Cardiac muscle cell (in vitro differentiated cells and primary cell): ENCODE data around the gene PDE4A. TPM values are rescaled to one million over a fixed set of nuclear protein-coding genes. Genes with fewer than 3 reads are reported as not detected.
"Not testable (repeated sequence)": the region's sequence is repeated elsewhere in the genome, so short reads cannot be mapped to it uniquely, and the experiment has no call there.

Source experiments
- DNase-seq, 2 donors: peaks; one replicate each; pipeline versions ENCODE4 v3.0.0 to v3.0.0-alpha.2; 2010 to 2017; ENCODE audit warnings: low read depth in 1 of 2, low spot score in 1 of 2
- H3K27ac ChIP-seq: fragments of 200-600 bp; sonication (generic); 2 replicates; pipeline ENCODE4 v1.5.1; 2016
- H3K27me3 ChIP-seq: fragments of 200-600 bp; sonication (generic); 2 replicates; pipeline ENCODE4 v1.6.0; 2016; ENCODE audit warnings: control low read depth
- H3K36me3 ChIP-seq: fragments of 200-600 bp; sonication (generic); 2 replicates; pipeline ENCODE4 v1.5.1; 2016; ENCODE audit warnings: control low read depth
- H3K4me1 ChIP-seq: fragments of 200-600 bp; sonication (generic); 2 replicates; pipeline ENCODE4 v1.8.1; 2017; ENCODE audit warnings: low read depth, mild to moderate bottlenecking, mixed run types
- H3K4me3 ChIP-seq: fragments of 200-600 bp; sonication (generic); 2 replicates; pipeline ENCODE4 v1.5.1; 2016; ENCODE audit warnings: mild to moderate bottlenecking
- H3K9me3 ChIP-seq: fragments of 200-600 bp; sonication (generic); 2 replicates; pipeline ENCODE4 v1.5.1; 2017; ENCODE audit warnings: low read depth, mild to moderate bottlenecking, control low read depth
- CTCF ChIP-seq: IDR thresholded peaks from 2 replicates; pipeline ENCODE4 v1.5.1; 2012; ENCODE audit warnings: low read depth, mild to moderate bottlenecking, low read length
- polyA plus RNA-seq: library from polyadenylated mRNA; unstranded; fragments of >200 nt; fragmentation: Nextera tagmentation; extraction: Ambion mirVana; gene quantifications from 2 replicates; pipeline ENCODE4 v1.2.1, GENCODE V29; 2016
- total RNA-seq: library from RNA; depleted of rRNA; stranded (reverse); fragments of >200 nt; gene quantifications from 2 replicates; pipeline ENCODE4 v1.2.3, GENCODE V29; 2016

PDE4A gene
- total RNA-seq: 1.0 and 2.5 TPM in 2 replicates
- polyA plus RNA-seq: 2.4 and 3.4 TPM in 2 replicates

GRCh38 chr19:10420444-10421239, at the start of gene PDE4A:
PDE4A (plus strand) TSS chr19:10420538; CDS start chr19:10420765, 227 bp downstream.
- H3K4me3 ChIP-seq: peak within 1 kb of the TSS; percentile 26
- H3K4me1 ChIP-seq: peaks cover 15% of the 10 kb centered on the region
- peak; percentile 49 to 61 for DNase-seq
- no peaks in the 10 kb centered on the region for H3K9me3 ChIP-seq
- no peak within 1 kb of the TSS for H3K27ac ChIP-seq
- H3K27me3 ChIP-seq: peaks cover 88% of the 10 kb centered on the region
- peak; percentile 46 for TF ChIP-seq CTCF
- H3K36me3 ChIP-seq: no peaks in the 10 kb centered on the region

GRCh38 chr19:10372690-10373089, 47.6 kb upstream of the PDE4A start:
- TF ChIP-seq CTCF: no peak
- Histone ChIP-seq H3K9me3 (no peaks in the 10 kb centered on the region), H3K36me3 (no peaks in the 10 kb centered on the region), H3K4me1 (no peaks in the 10 kb centered on the region), H3K27ac (no peak overlapping the region), H3K4me3 (no peak overlapping the region), H3K27me3 (no peaks in the 10 kb centered on the region)
- DNase-seq: no peak

GRCh38 chr19:10374931-10375330, 45.4 kb upstream of the PDE4A start:
- Histone ChIP-seq H3K4me1 (no peaks in the 10 kb centered on the region), H3K36me3 (peaks cover 2% of the 10 kb centered on the region), H3K27me3 (no peaks in the 10 kb centered on the region), H3K27ac (no peak overlapping the region), H3K4me3 (no peak overlapping the region), H3K9me3 (no peaks in the 10 kb centered on the region)
- DNase-seq: no peak
- TF ChIP-seq CTCF: no peak

- H3K27ac ChIP-seq, H3K4me1 ChIP-seq, H3K36me3 ChIP-seq, H3K27me3 ChIP-seq, DNase-seq, H3K4me3 ChIP-seq, H3K9me3 ChIP-seq: not testable (repeated sequence)
These were observed 43.1 kb upstream of the PDE4A start for GRCh38 chr19:10377140-10377640.

- Histone ChIP-seq H3K36me3 (peaks cover 2% of the 10 kb centered on the region), H3K4me3 (no peak overlapping the region), H3K9me3 (no peaks in the 10 kb centered on the region), H3K27ac (no peak overlapping the region), H3K4me1 (no peaks in the 10 kb centered on the region), H3K27me3 (no peaks in the 10 kb centered on the region)
- no peak for TF ChIP-seq CTCF
- no peak for DNase-seq
These were observed 42.2 kb upstream of the PDE4A start for GRCh38 chr19:10378124-10378523.

- no peak for TF ChIP-seq CTCF
- Histone ChIP-seq H3K4me3 (peak overlapping the region; percentile 66), H3K36me3 (peaks cover 2% of the 10 kb centered on the region), H3K9me3 (no peaks in the 10 kb centered on the region), H3K27me3 (no peaks in the 10 kb centered on the region), H3K4me1 (no peaks in the 10 kb centered on the region), H3K27ac (no peak overlapping the region)
- no peak for DNase-seq
These were observed 40.4 kb upstream of the PDE4A start for GRCh38 chr19:10379880-10380312.
